Thymus (tissue), 11 donors: ENCODE data around the gene RASGRP3. TPM values are rescaled to one million over a fixed set of nuclear protein-coding genes. Genes with fewer than 3 reads are reported as not detected.
A peak's percentile ranks its signal among the peaks of the same experiment; 100 is the strongest.

ENCODE experiments used
- DNase-seq, 9 donors: peaks; one replicate each; pipeline ENCODE4 v3.0.0-alpha.2; 2013; ENCODE audit warnings: low spot score in 9 of 9, low read depth in 6 of 9, missing footprints in 1 of 9
- H3K27ac ChIP-seq, 2 donors: one replicate each; pipeline ENCODE4 v1.5.1; 2013; ENCODE audit warnings: control low read depth in 1 of 2, low read depth in 1 of 2, low read length in 1 of 2, mild to moderate bottlenecking in 1 of 2, moderate library complexity in 1 of 2
- H3K27me3 ChIP-seq, 2 donors: one replicate each; pipeline ENCODE4 v1.5.1; 2013; ENCODE audit warnings: low read length in 1 of 2; ENCODE audit not compliant: control insufficient read depth in 2 of 2, insufficient read depth in 1 of 2
- H3K36me3 ChIP-seq, 2 donors: one replicate each; pipeline ENCODE4 v1.5.1; 2013; ENCODE audit warnings: low read length in 1 of 2, mild to moderate bottlenecking in 1 of 2, moderate library complexity in 1 of 2; ENCODE audit not compliant: control insufficient read depth in 2 of 2, insufficient read depth in 2 of 2
- H3K4me1 ChIP-seq, 2 donors: one replicate each; pipeline ENCODE4 v1.5.1; 2013; ENCODE audit warnings: low read length in 2 of 2; ENCODE audit not compliant: control insufficient read depth in 2 of 2, insufficient read depth in 2 of 2
- H3K4me3 ChIP-seq, 2 donors: one replicate each; pipeline ENCODE4 v1.5.1; 2013; ENCODE audit warnings: low read length in 2 of 2, control low read depth in 1 of 2, mild to moderate bottlenecking in 1 of 2
- H3K9me3 ChIP-seq, 2 donors: one replicate each; pipeline ENCODE4 v1.5.1; 2013; ENCODE audit warnings: low read length in 1 of 2, mild to moderate bottlenecking in 1 of 2; ENCODE audit not compliant: control insufficient read depth in 2 of 2, insufficient read depth in 1 of 2
- WGBS: extraction: QIAGEN DNeasy Blood & Tissue Kit; methylation state at CpG from one replicate; pipeline ENCODE4 v1.1.7; 2013; 5-methylcytosine and 5-hydroxymethylcytosine counted together
- polyA plus RNA-seq: library from polyadenylated mRNA; stranded (reverse); fragments of 200-250 nt; gene quantifications from one replicate; pipeline ENCODE4 v1.2.3, GENCODE V29; 2013
- total RNA-seq: library from RNA; stranded (reverse); fragments of 120-200 nt; gene quantifications from one replicate; pipeline ENCODE4 v1.2.4, GENCODE V29; 2013
- donor health status: healthy.

The RASGRP3 gene
- total and polyA plus RNA-seq, 2 donors = 6.5 to 8.2 TPM

DNA sequence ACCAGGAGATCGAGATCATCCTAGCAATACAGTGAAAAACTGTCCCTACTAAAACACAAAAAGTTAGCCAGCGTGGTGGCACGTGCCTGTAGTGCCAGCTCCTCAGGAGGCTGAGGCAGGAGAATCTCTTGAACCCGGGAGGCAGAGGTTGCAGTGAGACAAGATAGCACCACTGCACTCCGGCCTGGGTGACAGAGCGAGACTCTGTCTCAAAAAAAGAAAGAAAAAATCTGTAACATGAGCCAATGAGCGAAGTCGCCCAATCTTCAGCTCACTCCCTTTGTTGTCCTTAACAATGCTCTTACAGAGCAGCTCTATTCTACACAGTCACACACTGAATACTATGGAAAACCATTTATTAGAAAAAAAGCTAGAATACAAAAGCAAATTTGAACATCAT is 100.6 kb downstream of the RASGRP3 start:
- 95% methylated on average over 8 of the region's 8 CpGs for WGBS
- Histone ChIP-seq H3K9me3 (no peaks in the 10 kb centered on the region), H3K36me3 (no peaks in the 10 kb centered on the region), H3K4me1 (no peaks in the 10 kb centered on the region), H3K4me3 (no peak overlapping the region), H3K27me3 (no peaks in the 10 kb centered on the region), H3K27ac (no peak overlapping the region)
- DNase-seq = no peak

DNA sequence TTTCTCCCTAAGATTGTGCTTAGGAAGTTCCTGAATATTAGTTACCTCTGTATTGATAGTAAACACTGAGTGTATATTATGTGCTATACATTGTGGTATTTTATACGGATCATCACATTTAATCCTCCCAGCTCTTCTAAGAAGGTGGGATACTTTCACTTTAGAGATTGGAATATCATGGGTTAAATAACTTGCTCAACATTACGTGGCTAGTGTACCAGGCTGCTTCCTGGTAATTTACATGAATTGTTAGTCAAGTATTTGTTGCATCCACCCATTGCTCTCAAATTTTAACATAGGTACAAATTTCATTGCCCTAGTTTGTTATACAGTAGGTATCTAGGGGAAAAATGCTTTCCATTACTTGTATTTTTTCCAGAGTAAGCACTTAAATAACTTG is 101.2 kb downstream of the RASGRP3 start:
- H3K4me1 ChIP-seq = no peaks in the 10 kb centered on the region
- H3K4me3 ChIP-seq = no peak overlapping the region
- no peaks in the 10 kb centered on the region for H3K36me3 ChIP-seq
- no peak for DNase-seq
- no peaks in the 10 kb centered on the region for H3K27me3 ChIP-seq
- H3K27ac ChIP-seq = no peak overlapping the region
- 74% methylated on average over 2 of the region's 2 CpGs for WGBS
- H3K9me3 ChIP-seq = no peaks in the 10 kb centered on the region

DNA sequence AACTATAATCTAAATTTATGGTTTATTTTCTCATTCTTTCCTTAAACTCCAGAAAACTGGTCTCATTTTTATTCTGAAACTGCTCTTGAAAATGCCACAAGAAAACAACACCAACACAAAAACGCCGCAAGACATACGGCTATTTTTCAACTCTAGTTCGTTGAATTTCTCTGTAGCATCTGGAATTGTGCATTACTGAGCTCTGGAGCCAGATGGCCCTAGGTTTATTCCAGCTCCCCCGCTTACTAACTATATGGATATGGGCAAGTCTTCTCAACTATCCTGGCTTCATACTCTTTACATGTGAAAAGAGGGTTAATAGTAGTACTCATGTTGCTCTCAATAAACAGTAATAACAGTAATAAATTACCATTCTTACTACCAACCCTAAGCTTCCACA is 102.8 kb downstream of the RASGRP3 start:
- no peak for DNase-seq
- Histone ChIP-seq H3K27ac (no peak overlapping the region), H3K9me3 (no peaks in the 10 kb centered on the region), H3K27me3 (no peaks in the 10 kb centered on the region), H3K36me3 (no peaks in the 10 kb centered on the region), H3K4me3 (no peak overlapping the region), H3K4me1 (no peaks in the 10 kb centered on the region)
- WGBS = 98% methylated on average over 5 of the region's 5 CpGs

DNA sequence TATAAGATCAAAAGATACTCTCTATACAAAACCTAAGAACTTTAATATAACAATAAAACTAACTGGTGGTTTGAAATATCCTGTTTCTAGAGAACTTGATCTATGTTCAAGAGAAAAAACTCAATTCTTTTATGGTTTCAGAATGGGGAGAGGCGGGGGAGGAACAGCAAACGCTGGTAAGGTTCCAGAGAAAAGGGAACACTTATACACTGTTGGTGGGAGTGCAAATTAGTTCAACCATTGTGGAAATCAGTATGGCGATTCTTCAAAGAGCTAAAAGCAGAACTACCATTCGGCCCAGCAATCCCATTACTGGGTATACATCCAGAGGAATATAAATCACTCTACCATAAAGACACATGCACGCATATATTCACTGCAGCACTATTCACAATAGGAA is 105.4 kb downstream of the RASGRP3 start:
- Histone ChIP-seq H3K27me3 (no peaks in the 10 kb centered on the region), H3K27ac (no peak overlapping the region), H3K36me3 (peaks cover 11 to 20% of the 10 kb centered on the region in 2 donors), H3K9me3 (no peaks in the 10 kb centered on the region), H3K4me3 (no peak overlapping the region), H3K4me1 (no peaks in the 10 kb centered on the region)
- WGBS = 60% methylated on average over 5 of the region's 5 CpGs
- DNase-seq = no peak

DNA sequence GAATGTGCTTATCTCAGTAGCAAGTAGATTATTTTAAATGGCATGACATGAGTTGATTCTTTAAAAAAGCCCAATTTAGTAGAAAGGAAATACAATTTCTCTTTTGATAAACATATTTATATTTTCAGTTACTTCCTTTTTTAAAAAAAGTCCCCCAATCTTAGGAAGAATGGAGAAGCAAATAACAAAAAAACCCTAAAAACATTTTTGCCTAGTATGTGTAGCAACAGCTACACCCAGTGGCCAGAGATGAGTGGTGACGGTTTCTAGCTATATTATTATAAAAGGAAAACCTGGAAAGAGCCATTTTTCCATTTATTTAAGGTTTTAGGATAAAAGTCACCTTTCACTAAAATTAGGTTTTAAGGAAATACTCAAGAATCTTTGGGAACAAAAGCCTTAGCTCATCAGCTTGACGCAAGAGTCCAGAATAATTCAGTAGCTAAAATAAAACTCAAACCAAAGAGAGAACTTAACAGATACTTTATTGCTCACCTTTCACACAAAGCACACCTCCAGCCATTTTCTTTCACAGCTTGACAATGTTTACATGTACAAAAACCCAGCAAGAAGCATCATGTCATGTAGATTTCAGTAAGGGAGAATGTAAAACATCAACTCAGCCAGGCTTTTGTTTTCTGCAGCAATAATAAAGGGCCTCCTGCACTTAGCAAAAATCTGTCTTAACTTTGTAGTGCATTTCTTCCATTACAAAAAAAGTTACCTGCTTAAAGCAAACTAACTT is 106.9 kb downstream of the RASGRP3 start:
- Histone ChIP-seq H3K36me3 (peaks cover 11 to 24% of the 10 kb centered on the region in 2 donors), H3K27ac (no peak overlapping the region)
- DNase-seq = peak in 7 of 9 donors; percentile 10 to 58 (median 15)

DNA sequence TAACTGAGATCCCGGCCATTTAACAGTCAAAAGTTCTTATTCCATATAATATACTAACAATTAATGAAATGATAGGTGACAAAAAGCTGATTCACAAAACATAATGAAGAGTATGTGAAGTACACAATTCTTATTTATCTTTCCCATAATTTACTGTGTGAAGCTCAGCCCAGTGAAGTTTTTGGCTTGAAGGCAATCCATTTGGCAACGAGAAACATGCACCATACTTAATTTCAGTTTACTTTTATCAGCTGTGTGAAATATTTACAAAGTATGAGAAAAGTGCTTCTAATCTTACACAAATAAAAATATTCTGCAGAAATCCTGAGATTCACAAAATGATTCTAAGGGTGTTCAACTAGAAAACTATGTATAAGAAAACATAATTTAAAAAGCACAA is 110.3 kb downstream of the RASGRP3 start:
- no peak for DNase-seq
- Histone ChIP-seq H3K4me1 (peaks cover 0 to 2% of the 10 kb centered on the region in 2 donors), H3K36me3 (peaks cover 11 to 25% of the 10 kb centered on the region in 2 donors), H3K9me3 (no peaks in the 10 kb centered on the region), H3K27ac (no peak overlapping the region), H3K27me3 (no peaks in the 10 kb centered on the region), H3K4me3 (no peak overlapping the region)
- 97% methylated on average over 2 of the region's 2 CpGs for WGBS

More for the DNA sequence above, 106.9 kb downstream of the RASGRP3 start:
- H3K9me3 ChIP-seq = no peaks in the 10 kb centered on the region
- 35% methylated on average over 2 of the region's 2 CpGs for WGBS
- no peak overlapping the region for H3K4me3 ChIP-seq
- no peaks in the 10 kb centered on the region for H3K27me3 ChIP-seq
- H3K4me1 ChIP-seq = no peaks in the 10 kb centered on the region

DNA sequence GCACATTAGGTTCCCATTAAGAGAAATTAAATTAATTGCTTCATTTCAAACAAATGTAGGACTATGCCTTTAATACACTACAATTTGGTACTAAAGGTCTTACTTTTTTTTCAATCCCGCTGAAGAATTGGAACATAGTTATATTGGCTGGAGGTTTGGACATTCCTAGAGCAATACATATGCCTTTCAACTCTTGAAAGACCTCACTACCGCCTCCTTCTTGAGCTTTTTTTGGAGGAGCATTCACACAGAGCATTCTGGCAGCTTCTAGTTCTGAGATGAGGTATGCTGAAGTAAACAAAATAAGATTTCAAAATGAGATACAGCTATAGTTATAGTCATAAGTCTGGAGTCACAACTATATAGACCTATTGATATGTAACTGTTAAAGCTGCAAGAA is 111.8 kb downstream of the RASGRP3 start:
- Histone ChIP-seq H3K27ac (no peak overlapping the region), H3K27me3 (no peaks in the 10 kb centered on the region), H3K36me3 (peaks cover 11 to 35% of the 10 kb centered on the region in 2 donors), H3K4me1 (peaks cover 0 to 2% of the 10 kb centered on the region in 2 donors), H3K9me3 (no peaks in the 10 kb centered on the region), H3K4me3 (no peak overlapping the region)
- WGBS = 99% methylated on average over 2 of the region's 2 CpGs
- DNase-seq = no peak

DNA sequence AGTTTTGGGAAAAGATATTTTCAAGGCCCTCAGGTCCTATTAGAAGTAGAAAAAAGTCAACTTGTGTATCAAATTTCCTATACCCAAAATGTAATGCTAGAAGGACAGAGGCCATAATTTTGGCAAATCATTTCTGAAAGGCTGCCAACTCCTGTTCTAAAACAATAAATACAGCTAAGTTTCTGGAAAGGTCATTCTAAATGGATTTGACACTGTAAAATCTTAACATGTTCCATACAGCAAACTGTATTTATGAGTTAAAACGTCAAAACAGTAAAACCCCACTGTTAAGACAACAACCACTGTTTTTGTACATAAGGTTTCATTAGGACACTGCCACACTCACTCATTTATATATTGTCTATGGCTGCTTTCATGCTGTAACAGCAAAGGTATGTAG is 113.0 kb downstream of the RASGRP3 start:
- WGBS = 94% methylated on average over 1 of the region's 1 CpG
- H3K4me3 ChIP-seq = no peak overlapping the region
- H3K27me3 ChIP-seq = no peaks in the 10 kb centered on the region
- no peak for DNase-seq
- H3K36me3 ChIP-seq = peaks cover 11 to 41% of the 10 kb centered on the region in 2 donors
- H3K9me3 ChIP-seq = no peaks in the 10 kb centered on the region
- H3K4me1 ChIP-seq = peaks cover 0 to 2% of the 10 kb centered on the region in 2 donors
- no peak overlapping the region for H3K27ac ChIP-seq

DNA sequence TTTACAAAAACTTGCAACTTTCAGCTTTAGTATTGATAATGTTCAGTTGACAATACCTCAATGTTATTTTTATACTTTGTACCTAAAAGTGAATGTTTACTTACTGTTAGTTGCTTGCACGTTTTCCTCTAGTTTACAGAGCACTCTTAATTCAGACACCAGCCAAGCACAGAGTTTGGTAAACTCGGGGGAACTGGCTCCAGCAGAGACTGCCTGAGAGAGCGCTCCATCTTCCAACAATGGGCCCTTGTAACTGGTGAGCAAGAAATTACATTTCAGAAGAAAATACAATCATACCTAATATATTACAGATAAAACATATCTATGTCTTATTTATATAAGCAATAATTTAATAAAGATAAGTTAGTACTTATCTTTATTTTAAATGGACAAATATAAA is 118.9 kb downstream of the RASGRP3 start:
- Histone ChIP-seq H3K4me3 (no peak overlapping the region), H3K4me1 (peaks cover 3% of the 10 kb centered on the region in 2 donors), H3K27ac (no peak overlapping the region), H3K36me3 (peaks cover 2 to 21% of the 10 kb centered on the region in 2 donors), H3K27me3 (no peaks in the 10 kb centered on the region), H3K9me3 (no peaks in the 10 kb centered on the region)
- WGBS = 95% methylated on average over 3 of the region's 3 CpGs
- no peak for DNase-seq
